HG02678 (cell line): ENCODE results near the gene ITGB1.

Source experiments
- ATAC-seq: cut with Tn5 transposase; IDR thresholded peaks from one replicate; pipeline ENCODE4 v1.9.1; 2021; ENCODE audit warnings: mild to moderate bottlenecking, moderate library complexity; ENCODE audit not compliant: unreplicated experiment

Gene ITGB1

DNA sequence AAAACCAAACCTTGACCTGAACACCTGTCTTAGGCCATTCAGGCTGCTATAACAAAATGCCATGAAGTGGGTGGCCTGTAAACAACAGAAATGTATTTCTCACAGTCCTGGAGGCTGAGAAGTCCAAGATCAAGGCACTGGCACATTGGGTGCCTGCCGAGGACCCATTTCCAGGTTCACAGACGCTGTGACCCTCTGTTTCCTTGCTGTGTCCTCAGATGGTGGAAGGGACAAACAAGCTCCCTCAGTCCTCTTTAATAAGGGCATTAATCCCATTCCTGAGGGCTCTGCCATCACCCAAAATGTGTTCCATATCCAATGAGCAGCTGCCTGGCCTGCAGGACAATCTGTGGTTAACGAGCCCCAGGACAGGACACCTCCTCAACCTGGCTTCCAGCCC is 67.6 kb downstream of the ITGB1 start:
- no peak for ATAC-seq

DNA sequence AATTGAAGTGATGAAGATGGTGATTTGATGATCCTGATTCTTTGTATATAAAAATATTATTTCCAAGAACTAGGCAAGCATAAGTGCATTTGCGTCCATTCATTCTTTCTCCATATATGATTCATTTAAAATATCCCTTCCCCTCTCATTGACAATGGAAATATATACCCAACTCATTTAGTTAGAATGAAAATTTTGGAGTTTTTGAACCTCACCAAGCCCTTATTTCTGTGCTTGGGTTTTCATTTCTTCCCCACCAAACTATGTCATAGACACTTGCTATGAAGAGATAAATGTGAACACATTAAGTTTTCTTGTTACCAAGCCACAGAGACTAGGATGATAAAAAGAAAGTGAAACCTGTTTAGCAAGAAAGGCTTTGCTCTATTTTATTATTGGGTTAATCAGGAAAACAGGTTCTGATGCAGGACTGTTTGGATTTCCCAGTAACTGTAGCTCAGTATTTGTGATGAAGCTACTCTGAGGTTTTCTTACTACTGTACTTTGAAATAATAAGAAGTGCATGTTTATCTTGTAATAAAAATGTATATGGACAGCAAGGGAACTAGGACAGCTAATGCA is 68.3 kb downstream of the ITGB1 start:
- ATAC-seq: no peak

DNA sequence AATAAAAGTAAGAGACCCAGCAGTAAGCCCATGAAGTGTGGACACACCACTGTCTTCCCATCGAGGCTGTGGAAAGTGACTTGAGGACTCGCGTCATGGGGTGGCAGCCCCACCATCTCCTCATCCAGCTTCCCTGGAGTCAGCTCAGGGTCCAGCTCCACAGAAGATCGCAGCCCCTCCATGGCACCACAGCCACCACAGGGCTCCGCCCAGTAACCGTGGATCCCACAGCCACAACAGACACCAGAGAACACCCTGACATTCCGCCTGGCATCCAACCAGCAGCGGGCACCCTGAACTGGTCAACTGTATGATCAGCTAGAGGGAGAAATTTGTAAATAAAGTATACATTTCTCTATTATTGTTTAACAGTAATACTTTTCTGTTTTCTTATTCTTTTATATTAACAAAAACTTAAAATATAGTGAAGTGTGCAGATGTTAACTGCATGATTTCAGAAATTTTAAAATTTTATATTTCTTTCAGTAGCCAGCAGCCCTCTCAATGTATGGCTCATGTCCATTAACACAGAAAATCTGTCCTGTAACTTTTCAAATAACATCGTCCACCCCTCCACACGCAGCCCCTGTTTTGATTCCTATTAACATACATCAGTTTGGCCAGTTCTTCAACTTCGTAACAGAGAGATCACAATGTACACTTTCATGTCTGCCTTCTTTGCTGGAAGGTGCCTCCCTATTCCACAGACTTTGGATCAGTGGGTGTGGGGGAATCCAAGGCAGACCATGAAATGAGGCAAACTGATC is 69.7 kb downstream of the ITGB1 start:
- no peak for ATAC-seq

DNA sequence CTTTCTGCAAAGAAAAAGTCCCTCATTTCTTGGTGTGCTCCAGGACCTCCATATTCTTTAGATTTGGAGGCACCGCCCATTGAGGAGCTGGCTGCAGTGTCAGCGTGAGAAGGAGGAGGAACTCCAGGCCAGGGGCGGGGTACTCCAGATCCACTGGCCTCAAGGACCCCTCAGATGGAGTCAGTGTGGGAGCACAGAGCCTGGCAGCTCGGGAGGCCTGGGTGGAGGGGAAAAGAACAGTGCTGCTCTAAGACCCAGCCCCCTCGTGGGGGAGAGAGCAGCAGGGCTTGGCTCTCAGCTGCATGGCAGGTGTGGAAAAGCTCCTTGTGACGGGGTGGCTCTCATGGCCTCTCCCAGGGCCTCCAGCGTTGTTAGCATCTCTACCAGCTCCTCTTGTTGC is 70.5 kb downstream of the ITGB1 start:
- ATAC-seq: no peak

DNA sequence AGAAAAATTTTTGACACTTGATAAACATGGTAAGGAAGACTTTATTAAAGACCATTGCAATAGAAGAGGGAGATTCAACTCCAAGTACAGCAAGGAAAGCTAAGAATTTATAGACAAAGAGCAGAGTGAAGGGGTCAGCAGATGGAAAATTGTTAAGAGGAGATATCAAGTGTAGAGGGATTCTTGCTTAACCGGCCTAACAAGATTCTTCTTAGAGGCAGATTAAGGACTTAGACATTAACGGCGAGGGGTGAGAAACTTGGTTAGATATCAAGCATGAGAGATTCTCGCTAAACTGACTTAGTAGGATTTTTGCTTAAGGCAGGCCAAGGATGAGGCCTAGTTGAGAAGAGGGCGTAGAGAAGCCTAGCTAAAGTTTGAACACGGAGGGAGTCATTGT is 76.0 kb downstream of the ITGB1 start:
- ATAC-seq: no peak

DNA sequence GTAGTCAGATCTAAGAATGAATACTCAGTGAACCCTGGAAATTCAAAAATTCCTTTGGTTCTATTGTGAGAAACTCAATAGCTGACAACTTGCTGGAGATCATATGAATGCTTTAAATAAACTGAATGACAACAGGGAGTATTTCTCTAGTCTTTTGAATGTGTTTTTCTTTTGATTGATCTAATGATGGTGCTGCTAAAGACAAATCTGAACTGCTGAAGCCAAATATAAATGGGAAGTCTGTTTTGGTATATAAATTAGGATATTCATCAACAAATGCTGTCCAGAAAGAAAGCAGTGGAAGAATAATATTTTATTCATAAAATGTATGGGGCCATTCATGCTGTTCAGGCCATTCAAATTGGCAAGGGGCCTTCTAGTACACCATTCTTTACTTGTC is 79.4 kb downstream of the ITGB1 start:
- ATAC-seq: no peak

DNA sequence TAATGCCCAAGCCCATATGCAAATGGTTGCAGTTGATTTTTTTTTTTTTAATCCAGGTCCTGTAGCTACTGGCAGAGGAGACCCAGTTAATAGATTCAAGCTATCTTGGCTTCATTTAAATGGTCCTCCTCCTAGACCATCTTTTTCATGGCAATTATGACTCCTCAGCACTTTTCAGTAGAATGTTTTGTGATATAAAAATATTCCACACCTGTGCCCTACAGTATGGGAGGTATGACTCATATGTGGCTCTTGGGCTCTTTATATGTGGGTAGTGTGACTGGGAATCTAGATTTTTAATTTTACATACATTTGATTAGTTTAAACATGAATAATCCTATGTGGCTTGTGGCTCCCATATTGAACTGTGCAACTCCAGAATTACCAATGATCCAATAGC is 80.1 kb downstream of the ITGB1 start:
- no peak for ATAC-seq

DNA sequence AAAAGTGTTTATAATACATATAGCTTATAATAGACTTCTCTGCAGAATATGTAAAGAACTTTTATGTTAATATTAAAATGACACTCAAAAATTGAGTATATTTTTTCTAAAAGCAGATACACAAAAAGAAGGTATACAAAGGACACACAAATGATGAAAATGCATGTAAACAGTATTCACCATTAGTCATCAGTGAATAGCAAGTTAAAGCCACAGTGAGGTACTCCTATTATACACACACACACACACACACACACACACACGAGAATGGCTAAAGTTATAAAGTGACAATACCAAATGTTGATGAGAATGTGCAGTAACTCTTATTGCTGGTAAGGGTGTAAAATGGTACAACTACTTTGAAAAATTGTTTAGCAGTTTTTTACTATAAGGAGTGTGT is 92.9 kb downstream of the ITGB1 start:
- ATAC-seq: no peak

DNA sequence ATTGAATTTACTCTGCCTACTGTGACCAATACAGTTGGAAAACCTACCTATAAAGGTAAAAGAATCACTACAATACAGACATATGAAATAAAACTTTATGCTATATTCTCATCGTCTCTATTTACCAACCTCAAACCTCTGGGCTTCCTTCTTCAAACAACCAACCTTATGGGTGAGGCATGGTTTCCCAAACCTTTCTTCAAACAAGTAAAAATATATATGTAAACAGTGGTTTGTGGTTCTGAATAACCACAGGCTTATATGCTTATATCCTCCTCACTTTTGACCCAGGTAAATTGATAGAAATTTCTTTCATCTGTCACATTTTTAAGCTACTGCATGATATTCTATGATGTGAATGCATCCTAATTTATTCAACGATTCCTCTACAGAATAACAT is 103.6 kb downstream of the ITGB1 start:
- ATAC-seq: no peak

DNA sequence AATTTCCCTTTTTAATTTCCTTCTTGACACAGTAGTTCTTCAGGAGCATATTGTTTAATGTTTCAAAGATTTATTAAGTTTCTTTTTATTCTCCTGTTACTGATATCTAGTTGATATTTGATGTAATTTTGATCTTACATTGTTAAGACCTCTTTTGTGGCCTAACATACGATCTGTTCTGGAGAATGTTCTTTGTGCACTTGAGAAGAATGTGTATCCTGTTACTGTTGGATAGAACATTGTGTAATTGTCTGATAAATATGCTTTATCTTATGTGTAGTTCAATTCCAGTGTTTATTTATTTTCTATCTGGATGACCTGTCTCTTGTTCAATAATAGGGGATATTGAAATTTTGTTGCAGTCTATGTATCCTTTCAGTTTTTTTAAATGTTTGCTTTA is 106.7 kb downstream of the ITGB1 start:
- no peak for ATAC-seq
